HCT116 (cell line): ENCODE measurements around the gene TNIK. TPM values are rescaled to one million over a fixed set of nuclear protein-coding genes. Genes with fewer than 3 reads are reported as not detected.

Source experiments
- ATAC-seq: fragments of 200-7000 bp; cut with Tn5 transposase; 2 replicates; pipeline ENCODE4 v1.9.1; 2020; ENCODE audit warnings: mild to moderate bottlenecking, moderate library complexity
- BruUV-seq: library from RNA; stranded (reverse); fragments of 400-500 nt; replicated peaks from 2 replicates; lab custom pipeline; 2021; lab: Mats Ljungman, UMichigan
- CTCF ChIA-PET: fragments of 300-600 bp; sonication (Branson Sonifier 250); formaldehyde crosslinking; loops from one replicate; lab custom pipeline; 2021; ENCODE audit warnings: antibody characterized with exemption; lab: Charles Lee
- POLR2A ChIA-PET: fragments of 300-600, 350-600 bp; sonication (Branson Sonifier 250); formaldehyde crosslinking; loops from one replicate; lab custom pipeline; 2021; ENCODE audit warnings: antibody characterized with exemption; lab: Charles Lee
- RAD21 ChIA-PET, 2 experiments: fragments of 300-600 bp; sonication (Branson Sonifier 250); formaldehyde crosslinking; loops; one replicate each; lab custom pipeline; 2023; ENCODE audit warnings: low total read pairs in 2 of 2; ENCODE audit not compliant: uncharacterized antibody in 2 of 2, unreplicated experiment in 2 of 2, low non-redundant PET in 1 of 2; lab: Charles Lee
- DNase-seq: peaks from one replicate; pipeline ENCODE4 v3.0.0-alpha.2; 2010; ENCODE audit warnings: low read depth, low spot score
- H2AFZ ChIP-seq: fragments of 200-600 bp; shearing (Covaris generic), sonication (generic); 2 replicates; pipeline ENCODE4 v1.6.1; 2017; ENCODE audit warnings: low read depth, mixed run types, mixed read lengths, antibody characterized with exemption, low read length; ENCODE audit not compliant: poor library complexity, severe bottlenecking
- H3K27ac ChIP-seq: 2 replicates; pipeline ENCODE4 v1.5.1; 2012; ENCODE audit warnings: low read depth, low read length
- H3K27me3 ChIP-seq: fragments of 200-600 bp; sonication (generic); 2 replicates; pipeline ENCODE4 v1.6.1; 2016; ENCODE audit warnings: mixed run types, low read length, mixed read lengths; ENCODE audit not compliant: insufficient read depth
- H3K36me3 ChIP-seq, 2 experiments: fragments of 200-500 bp in 1 of 2; fragments of 200-600 bp in 1 of 2; sonication (Bioruptor generic) in 1 of 2; sonication (generic) in 1 of 2; 2 replicates each; pipeline versions ENCODE4 v1.5.1 to v1.6.1; 2014 to 2016; ENCODE audit warnings: low read length in 2 of 2, inconsistent platforms in 1 of 2, mixed read lengths in 1 of 2, mixed run types in 1 of 2; ENCODE audit not compliant: insufficient read depth in 2 of 2, control insufficient read depth in 1 of 2
- H3K4me1 ChIP-seq, 2 experiments: fragments of 200-600 bp in 1 of 2; sonication (generic) in 1 of 2; 2 replicates each; pipeline versions ENCODE4 v1.5.1 to v1.6.1; 2012 to 2017; ENCODE audit warnings: low read length in 2 of 2, inconsistent platforms in 1 of 2, mild to moderate bottlenecking in 1 of 2, mixed read lengths in 1 of 2, mixed run types in 1 of 2, moderate library complexity in 1 of 2; ENCODE audit not compliant: insufficient read depth in 2 of 2, control insufficient read depth in 1 of 2
- H3K4me2 ChIP-seq: fragments of 200-600 bp; sonication (generic); 2 replicates; pipeline ENCODE4 v1.6.1; 2017; ENCODE audit warnings: mixed run types, low read length, mixed read lengths
- H3K4me3 ChIP-seq, 2 experiments: fragments of 200-600 bp in 1 of 2; sonication (generic) in 1 of 2; replicated peaks in 1 of 2; 2 replicates each; pipeline ENCODE4 v1.5.1; 2011 to 2016; ENCODE audit warnings: low read length in 2 of 2, control low read depth in 1 of 2, low read depth in 1 of 2, mild to moderate bottlenecking in 1 of 2, mixed read lengths in 1 of 2, mixed run types in 1 of 2
- H3K79me2 ChIP-seq: fragments of 200-600 bp; sonication (generic); 2 replicates; pipeline ENCODE4 v1.6.1; 2017; ENCODE audit warnings: mild to moderate bottlenecking, mixed run types, low read length, moderate library complexity, mixed read lengths; ENCODE audit not compliant: insufficient read depth
- H3K9ac ChIP-seq: fragments of 200-600 bp; sonication (generic); 2 replicates; pipeline ENCODE4 v1.6.1; 2016; ENCODE audit warnings: low read length, mixed read lengths
- H3K9me2 ChIP-seq: fragments of 200-600 bp; sonication (generic), shearing (Covaris generic); 2 replicates; pipeline ENCODE4 v1.6.1; 2017; ENCODE audit warnings: mixed run types, mild to moderate bottlenecking, moderate library complexity; ENCODE audit not compliant: insufficient read depth
- H3K9me3 ChIP-seq, 2 experiments: fragments of 200-500 bp in 1 of 2; fragments of 200-600 bp in 1 of 2; sonication (Bioruptor generic) in 1 of 2; sonication (generic) in 1 of 2; 2 replicates each; pipeline ENCODE4 v1.6.1; 2014 to 2017; ENCODE audit warnings: low read length in 2 of 2, mixed read lengths in 2 of 2, inconsistent platforms in 1 of 2, low read depth in 1 of 2, mild to moderate bottlenecking in 1 of 2, mixed run types in 1 of 2, moderate library complexity in 1 of 2; ENCODE audit not compliant: control insufficient read depth in 1 of 2, insufficient read depth in 1 of 2
- H4K20me1 ChIP-seq: fragments of 200-600 bp; sonication (generic), shearing (Covaris generic); 2 replicates; pipeline ENCODE4 v1.6.1; 2017; ENCODE audit warnings: mixed run types, mild to moderate bottlenecking, moderate library complexity; ENCODE audit not compliant: insufficient read depth
- EGR1 ChIP-seq: IDR thresholded peaks from 2 replicates; pipeline ENCODE4 v1.6.1; 2012; ENCODE audit warnings: low read depth
- EZH2 ChIP-seq: fragments of 200-600 bp; sonication (generic); IDR thresholded peaks from 2 replicates; pipeline ENCODE4 v1.6.1; 2017; ENCODE audit warnings: antibody characterized with exemption, mixed run types
- EZH2phosphoT487 ChIP-seq: fragments of 200-600 bp; IDR thresholded peaks from 2 replicates; pipeline ENCODE4 v1.6.1; 2018; ENCODE audit warnings: antibody characterized with exemption, borderline replicate concordance
- FOSL1 ChIP-seq: IDR thresholded peaks from 2 replicates; pipeline ENCODE4 v1.6.1; 2012; ENCODE audit warnings: low read depth
- JUND ChIP-seq: IDR thresholded peaks from 2 replicates; pipeline ENCODE4 v1.6.1; 2012
- RAD21 ChIP-seq: IDR thresholded peaks from 2 replicates; pipeline ENCODE4 v1.6.1; 2012; ENCODE audit warnings: low read depth, mild to moderate bottlenecking
- SIN3A ChIP-seq: IDR thresholded peaks from 2 replicates; pipeline ENCODE4 v1.6.1; 2012; ENCODE audit warnings: low read depth
- SP1 ChIP-seq: IDR thresholded peaks from 2 replicates; pipeline ENCODE4 v1.6.1; 2012; ENCODE audit warnings: low read depth
- SRF ChIP-seq: IDR thresholded peaks from 2 replicates; pipeline ENCODE4 v1.6.1; 2012; ENCODE audit warnings: low read depth
- TCF7L2 ChIP-seq: IDR thresholded peaks from 2 replicates; pipeline ENCODE4 v1.7.0; 2011; ENCODE audit warnings: borderline replicate concordance, inconsistent platforms; ENCODE audit not compliant: insufficient read depth, insufficient read length; ENCODE audit errors: extremely low read depth
- ZFX ChIP-seq: fragments of 450-650 bp; IDR thresholded peaks from 2 replicates; pipeline ENCODE4 v1.6.1; 2017
- intact Hi-C: fragments of 100-400 bp; cut with micrococcal nuclease; formaldehyde crosslinking; loops from 2 replicates; pipeline ENCODE4 v1.10.0; 2022
- total RNA-seq: library from RNA; stranded (reverse); gene quantifications from one replicate; pipeline ENCODE4 v1.2.1, GENCODE V29; 2021; ENCODE audit not compliant: unreplicated experiment
- TF ChIP-seq, protein P1 (sequence below): IDR thresholded peaks from 2 replicates; pipeline ENCODE4 v1.6.1; 2012; ENCODE audit warnings: low read depth

Gene TNIK
- total RNA-seq, 1 experiment from 2014 or later = 24.1 TPM

DNA sequence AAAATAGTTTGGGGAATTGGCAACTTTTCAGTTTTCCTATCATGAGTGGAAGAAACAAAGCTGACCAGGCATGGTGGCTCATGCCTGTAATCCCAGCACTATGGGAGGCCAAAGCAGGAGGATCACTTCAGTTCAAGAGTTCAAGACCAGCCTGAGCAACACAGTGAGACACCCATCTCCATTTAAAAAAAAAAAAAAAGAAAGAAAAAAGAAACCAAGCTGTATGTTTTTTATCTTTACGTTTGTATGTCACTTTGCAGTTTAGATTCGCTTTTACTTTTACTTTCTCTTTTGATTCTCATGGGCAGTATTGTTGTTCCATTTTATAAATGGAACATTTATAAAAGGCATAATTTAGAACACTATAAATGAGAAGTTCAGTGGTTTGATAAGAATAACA, 31.2 kb upstream of the TNIK start:
- Histone ChIP-seq H3K4me2 (no peak overlapping the region), H3K27ac (no peak overlapping the region), H3K4me1 (no peaks in the 10 kb centered on the region), H3K27me3 (no peaks in the 10 kb centered on the region), H3K9me3 (no peaks in the 10 kb centered on the region), H3K79me2 (no peaks in the 10 kb centered on the region), H3K4me3 (no peak overlapping the region), H3K9me2 (no peaks in the 10 kb centered on the region), H4K20me1 (no peaks in the 10 kb centered on the region), H2AFZ (no peak overlapping the region), H3K36me3 (no peaks in the 10 kb centered on the region), H3K9ac (no peak overlapping the region)
- no peak for ATAC-seq
- POLR2A ChIA-PET = no interaction called here
- DNase-seq = no peak
- CTCF ChIA-PET = no interaction called here
- intact Hi-C loops = no loop called here
- BruUV-seq = no TSS peak
- no peak for TF ChIP-seq EZH2
- TF ChIP-seq EGR1 = no peak
- no peak for TF ChIP-seq JUND
- TF ChIP-seq SP1 = no peak
- no peak for TF ChIP-seq SIN3A
- TF ChIP-seq EZH2phosphoT487 = no peak
- TF ChIP-seq, protein P1, sequence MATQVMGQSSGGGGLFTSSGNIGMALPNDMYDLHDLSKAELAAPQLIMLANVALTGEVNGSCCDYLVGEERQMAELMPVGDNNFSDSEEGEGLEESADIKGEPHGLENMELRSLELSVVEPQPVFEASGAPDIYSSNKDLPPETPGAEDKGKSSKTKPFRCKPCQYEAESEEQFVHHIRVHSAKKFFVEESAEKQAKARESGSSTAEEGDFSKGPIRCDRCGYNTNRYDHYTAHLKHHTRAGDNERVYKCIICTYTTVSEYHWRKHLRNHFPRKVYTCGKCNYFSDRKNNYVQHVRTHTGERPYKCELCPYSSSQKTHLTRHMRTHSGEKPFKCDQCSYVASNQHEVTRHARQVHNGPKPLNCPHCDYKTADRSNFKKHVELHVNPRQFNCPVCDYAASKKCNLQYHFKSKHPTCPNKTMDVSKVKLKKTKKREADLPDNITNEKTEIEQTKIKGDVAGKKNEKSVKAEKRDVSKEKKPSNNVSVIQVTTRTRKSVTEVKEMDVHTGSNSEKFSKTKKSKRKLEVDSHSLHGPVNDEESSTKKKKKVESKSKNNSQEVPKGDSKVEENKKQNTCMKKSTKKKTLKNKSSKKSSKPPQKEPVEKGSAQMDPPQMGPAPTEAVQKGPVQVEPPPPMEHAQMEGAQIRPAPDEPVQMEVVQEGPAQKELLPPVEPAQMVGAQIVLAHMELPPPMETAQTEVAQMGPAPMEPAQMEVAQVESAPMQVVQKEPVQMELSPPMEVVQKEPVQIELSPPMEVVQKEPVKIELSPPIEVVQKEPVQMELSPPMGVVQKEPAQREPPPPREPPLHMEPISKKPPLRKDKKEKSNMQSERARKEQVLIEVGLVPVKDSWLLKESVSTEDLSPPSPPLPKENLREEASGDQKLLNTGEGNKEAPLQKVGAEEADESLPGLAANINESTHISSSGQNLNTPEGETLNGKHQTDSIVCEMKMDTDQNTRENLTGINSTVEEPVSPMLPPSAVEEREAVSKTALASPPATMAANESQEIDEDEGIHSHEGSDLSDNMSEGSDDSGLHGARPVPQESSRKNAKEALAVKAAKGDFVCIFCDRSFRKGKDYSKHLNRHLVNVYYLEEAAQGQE = no peak
- no peak for TF ChIP-seq FOSL1
- no peak for TF ChIP-seq ZFX
- no peak for TF ChIP-seq SRF
- no peak for TF ChIP-seq TCF7L2
- no peak for TF ChIP-seq RAD21
- RAD21 ChIA-PET = no interaction called here
